K562 (cell line): ENCODE data around the gene TIGD7. TPM values are rescaled to one million over a fixed set of nuclear protein-coding genes. Genes with fewer than 3 reads are reported as not detected.

Experiments
- BDP1 ChIP-seq: IDR thresholded peaks from 3 replicates; pipeline ENCODE4 v1.6.1; 2011; ENCODE audit not compliant: insufficient read length, insufficient read depth
- BMI1 ChIP-seq: fragments of 150-350 bp; IDR thresholded peaks from 2 replicates; pipeline ENCODE4 v1.6.1; 2014; ENCODE audit warnings: low read length
- CTBP1 ChIP-seq: fragments of 450-650 bp; IDR thresholded peaks from 2 replicates; pipeline ENCODE4 v1.6.1; 2016; ENCODE audit warnings: borderline replicate concordance
- CTCF ChIP-seq, 3 experiments: IDR thresholded peaks in 2 of 3; conservative IDR thresholded peaks in 1 of 3; 2 replicates each; pipeline ENCODE4 v1.5.1; 2011 to 2012; ENCODE audit warnings: low read length in 3 of 3, mild to moderate bottlenecking in 3 of 3, control low read depth in 2 of 3, improper control_type of control experiment in 1 of 3, inconsistent platforms in 1 of 3, low read depth in 1 of 3, mixed read lengths in 1 of 3, moderate library complexity in 1 of 3; ENCODE audit not compliant: insufficient read depth in 2 of 3
- E4F1 ChIP-seq: fragments of 250-450 bp; sonication (Bioruptor Pico); IDR thresholded peaks from 2 replicates; pipeline ENCODE4 v1.5.0; 2021; ENCODE audit warnings: mild to moderate bottlenecking, borderline replicate concordance
- MAFK ChIP-seq: IDR thresholded peaks from 2 replicates; pipeline ENCODE4 v1.6.1; 2011; ENCODE audit warnings: low read length, improper control_type of control experiment
- NR4A1 ChIP-seq, 2 experiments: fragments of 250-450 bp in 1 of 2; fragments of 450-650 bp in 1 of 2; sonication (Bioruptor Pico) in 1 of 2; IDR thresholded peaks; 2 replicates each; pipeline versions ENCODE4 v1.4.0 to v1.6.1; 2016 to 2020; ENCODE audit warnings: mild to moderate bottlenecking in 2 of 2, missing compliant biosample characterization in 1 of 2, missing genetic modification characterization in 1 of 2, moderate library complexity in 1 of 2
- RREB1 ChIP-seq: fragments of 250-450 bp; sonication (Bioruptor Pico); IDR thresholded peaks from 2 replicates; pipeline ENCODE4 v1.4.0; 2020
- SETDB1 ChIP-seq: IDR thresholded peaks from one replicate; pipeline ENCODE4 v1.6.1; 2012; ENCODE audit warnings: low read length, control low read depth, inconsistent platforms
- SIRT6 ChIP-seq: IDR thresholded peaks from one replicate; pipeline ENCODE4 v1.6.1; 2012; ENCODE audit warnings: low read depth, mild to moderate bottlenecking, control low read depth, inconsistent platforms, low read length, moderate library complexity
- ZBTB34 ChIP-seq: fragments of 250-450 bp; sonication (Bioruptor Pico); IDR thresholded peaks from 2 replicates; pipeline ENCODE4 v1.8.0; 2021; ENCODE audit warnings: mild to moderate bottlenecking, moderate library complexity
- ZNF561 ChIP-seq: fragments of 450-650 bp; formaldehyde crosslinking; conservative IDR thresholded peaks from 2 replicates; pipeline ENCODE4 v1.4.0; 2020; ENCODE audit warnings: mild to moderate bottlenecking, moderate library complexity
- ZNF830 ChIP-seq: fragments of 250-450 bp; sonication (Bioruptor Pico); IDR thresholded peaks from 2 replicates; pipeline ENCODE4 v1.5.0; 2021; ENCODE audit warnings: mild to moderate bottlenecking
- polyA plus RNA-seq, 8 experiments: library from polyadenylated mRNA; depleted of rRNA in 4 of 8; stranded (reverse) in 5 of 8; unstranded in 3 of 8; fragments of >200 nt; fragmentation: Nextera tagmentation in 2 of 8; fragmentation: Illumina TruSeq in 1 of 8; extraction: Ambion mirVana in 2 of 8; extraction: Trizol in 1 of 8; gene quantifications; 2 replicates each; pipeline versions ENCODE4 v1.2.1 to v1.2.3, GENCODE V29; 2011 to 2014; ENCODE audit warnings: inconsistent platforms in 1 of 8, missing spikeins in 1 of 8
- total RNA-seq, 7 experiments: library from RNA; depleted of rRNA in 6 of 7; stranded (reverse); fragments of >200 nt in 6 of 7; fragmentation: Illumina TruSeq in 2 of 7; extraction: Trizol in 2 of 7; gene quantifications; 2 replicates each; pipeline versions ENCODE4 v1.2.1 to v1.2.3, GENCODE V29; 2011 to 2021; ENCODE audit warnings: low replicate concordance in 1 of 7

The TIGD7 gene
- total and polyA plus RNA-seq, 9 of the 15 experiments (the other 6 are each of a cell fraction or from before 2014, with no cell fraction given): 0.84 to 10.7 (median 6.7) TPM

- TF ChIP-seq CTBP1 (peak; percentile 50), BMI1 (no peak), E4F1 (CRISPR knock-in tag) (no peak), MAFK (no peak), BDP1 (no peak), NR4A1 (CRISPR knock-in tag; IDR thresholded peaks at IDR 0.05) (no peak), NR4A1 (tag; IDR thresholded peaks at IDR 0.05) (peak; percentile 33; the same call in 1 of the 2 replicates), ZBTB34 (CRISPR knock-in tag) (no peak), SIRT6 (no peak), RREB1 (CRISPR knock-in tag) (no peak), ZNF830 (CRISPR knock-in tag) (no peak), ZNF561 (CRISPR knock-in tag) (no peak), CTCF (IDR thresholded peaks at IDR 0.05 in 2 of 3, conservative IDR thresholded peaks at IDR 0.05 in 1 of 3; ENCODE audit: insufficient read depth in 2 of 3, low read depth in 1 of 3, low read length in 3 of 3) (peak in 1 of 3 experiments; percentile 16; a peak in 1 of 6 replicates), SETDB1 (no peak)
Observed at GRCh38 chr16:3305109-3306068, at the start of gene TIGD7, which contains the start of gene ZNF75A (continued).
